Activated CD4-positive, CD25-positive, alpha-beta regulatory T cell (primary cell): ENCODE measurements around the gene IFITM2.
A peak's percentile ranks its signal among the peaks of the same experiment; 100 is the strongest.
"Not testable (repeated sequence)": the region's sequence is repeated elsewhere in the genome, so short reads cannot be mapped to it uniquely, and the experiment has no call there.

Experiments
- DNase-seq, 4 experiments: peaks; one replicate each; lab custom pipeline; 2025; lab: John Stamatoyannopoulos, UW

IFITM2 gene

DNA sequence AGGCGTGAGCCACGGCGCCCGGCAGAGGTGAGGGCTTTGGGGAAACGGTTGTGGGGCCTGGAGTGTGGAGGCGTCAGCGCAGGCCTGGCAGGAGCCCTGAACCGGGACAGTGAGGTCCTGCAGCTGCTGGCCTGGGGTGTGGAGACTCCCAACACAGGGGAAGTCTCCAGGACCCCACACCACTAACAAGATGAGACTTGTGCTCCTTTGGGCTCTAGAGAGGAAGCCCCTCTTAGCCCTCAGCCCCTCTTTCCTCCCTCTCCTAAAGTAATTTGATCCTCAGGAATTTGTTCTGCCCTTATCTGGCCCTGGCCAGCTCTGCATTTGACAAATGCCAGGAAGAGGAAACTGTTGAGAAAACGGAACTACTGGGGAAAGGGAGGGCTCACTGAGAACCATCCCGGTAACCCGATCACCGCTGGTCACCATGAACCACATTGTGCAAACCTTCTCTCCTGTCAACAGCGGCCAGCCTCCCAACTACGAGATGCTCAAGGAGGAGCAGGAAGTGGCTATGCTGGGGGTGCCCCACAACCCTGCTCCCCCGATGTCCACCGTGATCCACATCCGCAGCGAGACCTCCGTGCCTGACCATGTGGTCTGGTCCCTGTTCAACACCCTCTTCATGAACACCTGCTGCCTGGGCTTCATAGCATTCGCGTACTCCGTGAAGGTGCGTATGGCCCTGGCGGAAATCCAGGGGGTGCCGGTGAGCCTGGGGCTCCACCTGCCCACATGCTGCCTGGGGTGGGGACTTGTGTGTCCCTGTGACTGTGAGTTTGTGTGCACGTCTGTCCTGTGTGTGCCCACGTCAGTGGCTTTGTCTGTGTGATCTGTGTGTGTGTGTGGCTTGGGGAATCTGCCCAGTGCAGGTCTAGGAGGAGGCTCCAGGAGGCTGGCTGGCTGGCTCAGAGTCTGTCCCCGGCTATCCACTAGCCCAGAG lies at the start of gene IFITM2:
Gene IFITM2 (plus strand): TSS at position 51 of the 943 bp plus-strand sequence. CDS start 377 bp downstream, at position 428.
- DNase-seq: not testable (repeated sequence)

DNA sequence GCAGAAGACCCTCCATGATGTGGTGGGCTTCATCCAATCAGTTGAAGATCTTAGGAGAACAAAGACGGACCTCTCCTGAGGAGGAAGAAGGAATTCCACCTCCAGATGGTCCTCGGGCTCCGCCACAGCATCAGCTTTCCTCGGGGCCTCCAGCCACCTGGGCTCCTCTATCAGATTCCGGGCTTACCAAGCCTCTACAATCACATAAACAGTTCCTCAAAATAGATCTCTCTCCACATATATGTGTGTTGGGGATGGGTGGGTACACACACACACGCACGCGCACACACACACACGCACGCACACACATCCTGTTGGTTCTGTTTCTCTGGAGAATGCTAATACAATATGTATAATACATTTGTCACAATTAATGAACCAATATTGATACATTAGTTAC lies 48.2 kb upstream of the IFITM2 start:
- no peak for DNase-seq

DNA sequence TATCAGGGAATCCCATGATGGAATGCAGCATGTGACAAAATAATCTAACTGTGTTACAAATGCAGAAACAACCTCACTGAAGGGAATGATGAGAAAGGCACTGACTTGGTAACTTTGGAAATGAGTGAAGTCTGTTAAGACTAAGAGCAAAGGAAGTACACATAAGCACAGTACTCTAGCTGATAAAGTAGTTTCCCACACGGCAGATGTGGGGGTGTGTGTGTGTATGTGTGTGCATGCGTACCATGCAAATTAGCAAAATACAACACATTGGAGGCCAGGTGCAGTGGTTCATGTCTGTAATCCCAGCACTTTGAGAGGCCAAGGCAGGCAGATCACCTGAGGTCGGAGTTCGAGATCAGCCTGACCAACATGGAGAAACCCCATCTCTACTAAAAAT lies 46.0 kb upstream of the IFITM2 start:
- DNase-seq: no peak

DNA sequence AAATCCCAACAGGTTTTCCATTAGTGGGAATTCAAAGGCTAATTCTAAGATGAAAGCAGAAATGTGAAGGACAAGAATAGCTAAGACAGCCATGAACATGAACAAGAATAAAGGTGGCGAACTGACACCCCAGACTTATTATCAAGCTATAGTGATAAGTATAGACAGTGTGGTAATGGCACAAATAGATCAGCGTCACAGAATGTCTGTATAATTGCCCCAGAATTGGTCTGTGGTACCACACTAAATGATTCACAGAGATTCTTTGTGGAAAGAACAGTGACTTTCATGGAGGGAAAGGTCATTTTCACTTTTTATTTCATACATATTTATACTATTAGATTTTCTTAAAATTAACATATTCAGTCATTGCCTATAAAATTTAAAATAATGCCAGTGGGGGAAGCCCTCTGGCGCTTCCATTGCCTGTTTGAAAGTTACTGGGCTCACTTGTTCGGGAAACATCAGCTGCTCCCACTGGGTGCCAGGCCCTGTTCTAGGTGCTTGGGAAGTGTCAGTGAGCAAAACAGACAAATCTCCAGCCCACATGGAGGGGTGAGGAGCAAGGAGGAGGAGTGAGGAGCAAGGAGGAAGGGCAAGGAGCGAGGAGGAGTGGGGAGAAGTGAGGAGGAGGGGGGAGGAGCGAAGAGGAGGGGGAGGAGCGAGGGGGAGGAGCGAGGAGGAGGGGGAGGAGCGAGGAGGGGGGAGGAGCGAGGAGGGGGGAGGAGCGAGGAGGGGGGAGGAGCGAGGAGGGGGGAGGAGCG lies 40.8 kb upstream of the IFITM2 start:
- no peak for DNase-seq

DNA sequence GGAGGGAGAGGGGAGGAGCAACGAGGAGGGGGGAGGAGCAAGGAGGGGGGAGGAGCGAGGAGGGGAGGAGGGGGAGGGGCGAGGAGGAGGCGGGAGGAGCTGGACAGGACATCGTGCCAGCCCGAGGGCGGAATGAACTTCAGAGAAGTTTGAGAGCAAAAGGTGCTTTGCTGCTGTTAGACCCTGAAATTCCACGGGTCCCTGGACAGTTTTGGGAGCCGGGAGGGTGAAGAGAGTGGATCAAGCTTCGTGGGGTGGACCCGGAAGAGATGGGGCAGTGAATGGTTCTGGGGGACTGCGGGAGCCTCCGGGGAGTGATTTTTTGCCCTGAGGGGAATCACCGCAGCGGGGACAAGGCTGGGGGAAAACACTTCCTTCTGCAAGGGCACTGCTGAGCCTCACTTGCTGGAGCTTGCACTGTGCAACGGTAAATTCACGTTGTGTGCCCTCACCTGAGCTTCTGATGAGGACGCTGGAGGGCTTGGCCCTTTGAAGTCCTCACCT lies 40.1 kb upstream of the IFITM2 start:
- DNase-seq: peak in 1 of 4 experiments; percentile 44

DNA sequence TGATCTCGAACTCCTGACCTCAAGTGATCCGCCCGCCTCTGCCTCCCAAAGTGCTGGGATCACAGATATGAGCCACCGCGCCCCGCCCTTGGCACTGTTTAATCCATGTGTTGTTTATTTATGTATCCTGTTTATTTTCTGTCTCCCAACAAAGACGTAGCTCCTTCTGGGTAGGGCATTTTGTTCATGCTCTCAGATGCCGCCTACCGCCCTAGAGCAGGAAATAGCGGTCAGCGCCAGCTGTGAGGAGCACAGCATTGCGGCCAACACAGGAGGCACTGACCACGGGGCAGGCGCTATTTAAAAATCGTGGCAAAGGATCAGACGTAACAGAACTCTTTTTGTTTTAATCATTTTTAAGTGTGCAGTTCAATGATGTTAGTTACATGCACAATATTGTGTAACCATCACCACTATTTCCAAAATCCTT lies 38.9 kb upstream of the IFITM2 start:
- DNase-seq: not testable (repeated sequence)

DNA sequence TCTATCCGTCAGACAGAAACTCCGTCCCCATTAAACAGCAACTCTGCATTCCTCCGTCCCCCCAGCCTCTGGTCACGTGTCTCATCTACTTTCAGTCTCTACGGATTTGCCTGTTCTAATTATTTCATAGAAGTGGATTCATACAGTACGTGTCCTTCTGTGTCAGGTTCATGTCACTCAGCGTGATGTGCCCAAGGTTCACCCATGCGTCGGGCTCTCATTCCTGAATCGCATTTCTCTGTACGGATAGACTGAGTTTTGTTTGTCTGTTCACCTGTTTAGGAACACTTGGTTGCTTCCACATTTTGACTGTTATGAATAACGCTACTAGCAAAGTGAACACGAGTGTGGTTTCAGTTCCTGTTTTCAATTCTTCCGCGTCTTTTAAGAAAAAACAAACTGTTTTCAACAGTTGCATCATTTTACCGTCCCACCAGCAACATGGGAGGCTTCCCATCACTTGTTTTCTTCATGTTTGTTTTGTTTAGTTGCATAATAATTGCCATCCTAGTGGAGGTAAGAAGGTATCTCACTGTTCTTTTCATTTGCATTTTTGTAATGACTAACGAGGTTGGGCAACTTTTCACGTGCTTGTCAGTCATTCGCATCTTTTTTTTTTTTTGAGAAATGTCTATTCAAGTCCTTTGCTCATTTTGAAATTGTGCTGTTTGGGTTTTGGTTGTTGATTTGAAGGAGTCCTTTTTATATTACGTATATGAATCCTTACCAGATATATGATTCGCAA lies 38.3 kb upstream of the IFITM2 start:
- DNase-seq: no peak

DNA sequence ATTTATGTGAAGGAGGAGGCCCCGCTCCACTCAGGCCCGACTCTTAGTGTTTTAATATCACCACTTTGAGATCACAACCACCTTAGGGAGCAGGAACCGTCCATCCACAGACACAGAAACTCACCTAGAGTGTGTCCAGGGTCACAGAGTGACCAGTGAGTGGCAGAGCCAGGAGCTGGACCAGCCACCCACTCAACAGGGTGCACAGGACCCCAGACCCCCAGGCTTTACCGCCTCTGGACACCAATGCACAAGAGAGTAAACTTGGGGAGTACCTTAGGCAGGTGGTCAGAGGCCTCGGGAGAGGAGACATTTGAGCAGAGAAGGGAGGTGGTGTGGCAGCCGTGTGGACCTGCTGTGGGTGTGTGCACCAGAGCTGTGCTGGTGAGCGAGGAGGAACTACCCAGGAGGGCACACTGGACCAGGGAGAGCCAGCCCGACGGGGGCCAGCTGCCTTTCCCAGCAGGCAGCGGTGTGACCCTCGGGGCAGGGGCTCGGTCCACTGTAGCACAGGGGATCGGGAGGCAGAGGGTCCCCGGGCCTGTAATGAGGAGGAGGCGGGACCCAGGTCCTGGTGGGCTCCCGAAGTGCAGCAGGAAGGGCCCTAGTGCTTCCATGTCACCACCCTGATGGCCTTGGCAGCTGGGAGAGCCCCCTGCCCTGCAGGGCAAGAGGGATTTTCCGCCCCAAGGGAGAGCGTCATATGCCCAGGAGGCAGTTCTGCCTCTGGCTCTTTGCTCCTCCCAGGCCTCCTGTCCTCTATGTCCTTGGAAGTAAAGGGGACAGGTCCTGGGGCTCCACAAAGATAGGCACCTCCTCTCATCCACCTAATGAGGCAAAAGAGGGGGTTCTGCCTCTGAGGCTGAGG lies 36.9 kb upstream of the IFITM2 start:
- no peak for DNase-seq

DNA sequence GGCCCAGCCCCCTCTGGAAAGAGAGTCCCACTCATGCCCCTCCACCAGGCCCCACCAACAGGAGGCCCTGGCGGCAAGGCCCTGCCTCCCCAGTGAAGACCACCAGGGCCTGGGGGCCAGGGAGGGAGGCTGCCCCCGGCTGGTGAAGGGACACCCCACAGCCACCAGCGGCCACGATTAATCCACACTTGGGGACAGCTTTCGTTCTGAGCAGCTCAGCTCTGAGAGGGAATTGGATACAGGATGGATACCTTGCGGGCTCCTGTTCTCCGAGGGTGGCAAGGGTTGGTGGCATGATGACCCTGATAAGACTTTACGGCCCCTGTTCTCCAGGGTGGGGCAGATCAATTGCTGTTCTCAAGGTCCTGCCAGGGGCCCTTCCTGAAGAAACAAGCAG lies 36.3 kb upstream of the IFITM2 start:
- no peak for DNase-seq

DNA sequence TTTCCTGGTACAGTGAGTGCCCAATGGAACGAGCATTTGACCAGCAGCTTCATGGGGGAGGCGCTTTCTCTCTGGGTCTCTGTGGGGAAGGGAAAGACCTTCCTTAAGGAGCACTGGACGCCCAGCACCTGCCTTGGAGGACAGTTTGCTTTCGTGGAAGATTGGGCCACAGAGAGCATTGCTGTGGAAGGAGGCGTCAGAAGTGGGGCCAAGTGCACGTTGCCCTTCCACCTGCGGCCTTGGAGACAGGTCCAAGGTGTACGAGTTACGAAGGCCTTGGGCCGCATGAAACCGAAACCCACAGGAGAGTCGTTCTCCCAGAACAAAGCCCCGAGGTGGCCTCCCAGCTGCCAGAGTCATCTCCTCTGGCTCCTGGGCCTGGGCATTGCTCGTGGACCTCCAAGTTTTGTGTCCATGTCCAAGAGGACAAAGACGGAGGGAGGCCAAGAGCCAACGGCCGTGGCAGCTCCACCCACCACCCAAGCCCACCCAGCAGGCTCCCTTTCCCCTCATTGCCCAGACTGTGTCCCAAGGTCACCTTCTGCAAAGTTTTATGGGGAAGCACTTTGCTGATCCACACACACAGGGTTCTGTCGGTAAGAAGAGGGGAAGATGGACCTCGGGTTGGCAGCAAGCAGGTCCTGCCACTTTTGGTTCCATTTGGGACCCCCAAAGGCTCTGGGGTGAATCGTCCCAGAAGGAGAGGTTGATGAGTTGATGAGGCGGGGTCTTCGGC lies 35.3 kb upstream of the IFITM2 start:
- DNase-seq: no peak

DNA sequence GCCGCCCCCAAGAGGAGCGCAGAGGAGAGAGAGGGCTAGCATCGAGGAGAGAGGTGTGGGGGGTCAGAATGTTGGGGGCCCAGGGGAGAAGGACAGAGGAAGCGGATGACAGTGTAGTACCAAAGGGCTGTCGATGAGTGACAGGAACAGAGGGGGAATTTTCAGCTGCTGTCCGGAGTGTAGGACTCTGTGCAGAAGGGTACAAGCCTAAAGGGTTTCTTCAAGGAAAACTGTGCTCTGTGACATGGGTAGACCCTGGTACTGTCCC lies 34.8 kb upstream of the IFITM2 start:
- DNase-seq: no peak

DNA sequence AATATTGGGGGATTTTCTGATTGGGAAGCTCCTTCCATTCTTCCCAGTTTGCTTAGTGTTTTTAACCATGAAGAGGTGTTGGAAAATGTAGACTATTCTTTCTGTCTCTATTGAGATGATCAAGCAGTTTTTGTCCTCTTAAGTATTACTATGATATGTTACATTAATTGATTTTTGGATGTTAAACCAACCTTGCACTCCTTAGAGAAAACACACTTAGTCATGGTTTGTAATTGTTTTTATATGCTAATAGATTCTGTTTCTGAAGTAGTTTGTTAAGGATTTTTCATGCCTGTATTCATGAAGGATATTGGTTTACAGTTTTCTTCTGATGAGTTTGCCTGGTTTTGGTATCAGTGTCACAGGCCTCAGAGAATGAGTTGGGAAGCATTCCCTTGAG lies 31.4 kb upstream of the IFITM2 start:
- DNase-seq: no peak

DNA sequence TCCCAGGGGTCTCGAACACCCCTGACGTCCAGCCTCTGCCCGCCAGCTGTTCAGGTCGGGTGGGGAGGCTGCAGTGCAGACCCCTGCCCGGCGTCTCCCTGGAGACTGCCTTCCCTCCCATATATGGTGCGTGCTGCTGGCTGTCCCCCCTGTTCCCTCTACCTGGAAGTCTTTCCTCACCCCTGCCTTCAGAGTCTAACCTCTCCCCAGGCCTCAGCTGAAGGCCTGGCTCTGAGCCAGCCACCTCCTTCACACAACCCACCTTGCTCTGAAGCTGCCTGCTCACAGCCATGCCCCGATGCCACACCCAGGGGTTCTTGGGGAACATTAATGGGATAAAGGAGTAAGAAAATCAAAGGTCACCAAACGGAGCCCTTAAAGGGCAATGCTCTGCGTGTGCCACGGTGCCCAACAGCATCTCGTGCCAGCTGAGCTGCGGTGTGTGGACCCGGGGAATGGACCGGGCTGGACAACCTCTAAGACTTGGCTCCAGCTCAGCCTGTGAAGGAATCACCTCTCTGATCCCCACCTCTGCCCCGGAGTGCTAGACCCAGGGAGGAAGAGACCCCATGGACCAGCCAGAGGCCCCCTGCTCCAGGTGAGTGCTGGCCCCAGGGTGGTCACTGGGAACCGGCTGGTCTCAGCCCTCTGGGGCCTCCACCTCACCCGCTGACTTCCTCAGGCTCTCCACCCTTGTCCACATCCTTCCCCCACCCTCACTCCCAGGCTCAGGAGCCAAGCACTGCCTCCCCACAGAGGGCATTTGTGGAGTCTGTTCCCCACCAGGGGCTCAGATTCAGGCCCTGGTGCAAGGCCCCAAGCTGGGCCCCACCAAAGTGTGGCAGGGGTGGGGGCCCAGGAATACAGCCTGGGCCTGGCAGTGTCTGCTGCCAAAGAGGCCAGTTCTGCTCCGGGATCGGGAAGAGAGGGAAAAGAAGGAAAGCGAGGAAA lies 29.3 kb upstream of the IFITM2 start, which contains the start of gene NLRP6:
Gene NLRP6 (plus strand): TSS at position 407 of the 951 bp plus-strand sequence. CDS start 163 bp downstream, at position 570.
- no peak for DNase-seq

DNA sequence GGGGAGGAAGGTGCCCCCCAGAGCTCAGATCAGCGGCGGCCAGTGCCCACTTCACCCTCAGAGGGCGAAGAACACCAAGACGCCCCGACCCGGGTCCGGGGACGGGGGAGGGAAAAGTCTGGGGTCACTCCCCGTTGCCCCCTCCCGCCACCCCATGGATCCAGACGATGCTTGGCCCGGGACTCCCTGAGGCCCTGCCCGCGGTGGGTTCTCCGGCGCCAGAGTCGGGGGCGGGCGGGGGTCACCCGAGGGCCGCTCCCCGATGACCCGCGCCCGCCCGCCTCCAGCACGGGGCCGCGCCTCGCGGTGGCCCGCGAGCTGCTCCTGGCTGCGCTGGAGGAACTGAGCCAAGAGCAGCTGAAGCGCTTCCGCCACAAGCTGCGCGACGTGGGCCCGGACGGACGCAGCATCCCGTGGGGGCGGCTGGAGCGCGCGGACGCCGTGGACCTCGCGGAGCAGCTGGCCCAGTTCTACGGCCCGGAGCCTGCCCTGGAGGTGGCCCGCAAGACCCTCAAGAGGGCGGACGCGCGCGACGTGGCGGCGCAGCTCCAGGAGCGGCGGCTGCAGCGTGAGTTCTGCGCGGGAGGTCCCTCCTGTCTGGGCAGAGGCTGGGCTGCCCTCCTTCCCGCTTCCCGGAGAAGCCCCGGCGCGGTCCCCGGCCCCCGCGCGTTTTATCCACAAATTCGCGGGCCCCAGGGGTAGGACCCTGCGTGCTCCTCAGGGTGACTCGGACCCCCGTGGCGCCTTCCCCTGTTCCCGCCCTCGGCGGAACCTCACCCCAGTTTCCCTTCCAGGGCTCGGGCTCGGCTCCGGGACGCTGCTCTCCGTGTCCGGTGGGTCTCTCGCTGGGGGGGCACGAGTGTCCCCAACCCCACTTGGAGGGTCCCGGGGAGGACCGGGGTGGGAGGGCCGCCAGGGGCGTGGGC lies 28.3 kb upstream of the IFITM2 start:
- DNase-seq: no peak

DNA sequence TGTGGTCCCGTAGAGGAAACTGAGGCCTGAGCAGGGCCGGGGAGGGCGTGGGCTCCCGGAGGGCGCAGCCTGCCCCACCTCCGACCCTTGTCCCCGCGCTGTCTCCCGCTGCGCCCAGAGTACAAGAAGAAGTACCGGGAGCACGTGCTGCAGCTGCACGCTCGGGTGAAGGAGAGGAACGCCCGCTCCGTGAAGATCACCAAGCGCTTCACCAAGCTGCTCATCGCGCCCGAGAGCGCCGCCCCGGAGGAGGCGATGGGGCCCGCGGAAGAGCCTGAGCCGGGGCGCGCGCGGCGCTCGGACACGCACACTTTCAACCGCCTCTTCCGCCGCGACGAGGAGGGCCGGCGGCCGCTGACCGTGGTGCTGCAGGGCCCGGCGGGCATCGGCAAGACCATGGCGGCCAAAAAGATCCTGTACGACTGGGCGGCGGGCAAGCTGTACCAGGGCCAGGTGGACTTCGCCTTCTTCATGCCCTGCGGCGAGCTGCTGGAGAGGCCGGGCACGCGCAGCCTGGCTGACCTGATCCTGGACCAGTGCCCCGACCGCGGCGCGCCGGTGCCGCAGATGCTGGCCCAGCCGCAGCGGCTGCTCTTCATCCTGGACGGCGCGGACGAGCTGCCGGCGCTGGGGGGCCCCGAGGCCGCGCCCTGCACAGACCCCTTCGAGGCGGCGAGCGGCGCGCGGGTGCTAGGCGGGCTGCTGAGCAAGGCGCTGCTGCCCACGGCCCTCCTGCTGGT lies 27.5 kb upstream of the IFITM2 start:
- no peak for DNase-seq

DNA sequence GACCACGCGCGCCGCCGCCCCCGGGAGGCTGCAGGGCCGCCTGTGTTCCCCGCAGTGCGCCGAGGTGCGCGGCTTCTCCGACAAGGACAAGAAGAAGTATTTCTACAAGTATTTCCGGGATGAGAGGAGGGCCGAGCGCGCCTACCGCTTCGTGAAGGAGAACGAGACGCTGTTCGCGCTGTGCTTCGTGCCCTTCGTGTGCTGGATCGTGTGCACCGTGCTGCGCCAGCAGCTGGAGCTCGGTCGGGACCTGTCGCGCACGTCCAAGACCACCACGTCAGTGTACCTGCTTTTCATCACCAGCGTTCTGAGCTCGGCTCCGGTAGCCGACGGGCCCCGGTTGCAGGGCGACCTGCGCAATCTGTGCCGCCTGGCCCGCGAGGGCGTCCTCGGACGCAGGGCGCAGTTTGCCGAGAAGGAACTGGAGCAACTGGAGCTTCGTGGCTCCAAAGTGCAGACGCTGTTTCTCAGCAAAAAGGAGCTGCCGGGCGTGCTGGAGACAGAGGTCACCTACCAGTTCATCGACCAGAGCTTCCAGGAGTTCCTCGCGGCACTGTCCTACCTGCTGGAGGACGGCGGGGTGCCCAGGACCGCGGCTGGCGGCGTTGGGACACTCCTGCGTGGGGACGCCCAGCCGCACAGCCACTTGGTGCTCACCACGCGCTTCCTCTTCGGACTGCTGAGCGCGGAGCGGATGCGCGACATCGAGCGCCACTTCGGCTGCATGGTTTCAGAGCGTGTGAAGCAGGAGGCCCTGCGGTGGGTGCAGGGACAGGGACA lies 26.7 kb upstream of the IFITM2 start:
- DNase-seq: no peak
